ENCODE data around the gene KRTAP19-8.

The KRTAP19-8 gene

DNA sequence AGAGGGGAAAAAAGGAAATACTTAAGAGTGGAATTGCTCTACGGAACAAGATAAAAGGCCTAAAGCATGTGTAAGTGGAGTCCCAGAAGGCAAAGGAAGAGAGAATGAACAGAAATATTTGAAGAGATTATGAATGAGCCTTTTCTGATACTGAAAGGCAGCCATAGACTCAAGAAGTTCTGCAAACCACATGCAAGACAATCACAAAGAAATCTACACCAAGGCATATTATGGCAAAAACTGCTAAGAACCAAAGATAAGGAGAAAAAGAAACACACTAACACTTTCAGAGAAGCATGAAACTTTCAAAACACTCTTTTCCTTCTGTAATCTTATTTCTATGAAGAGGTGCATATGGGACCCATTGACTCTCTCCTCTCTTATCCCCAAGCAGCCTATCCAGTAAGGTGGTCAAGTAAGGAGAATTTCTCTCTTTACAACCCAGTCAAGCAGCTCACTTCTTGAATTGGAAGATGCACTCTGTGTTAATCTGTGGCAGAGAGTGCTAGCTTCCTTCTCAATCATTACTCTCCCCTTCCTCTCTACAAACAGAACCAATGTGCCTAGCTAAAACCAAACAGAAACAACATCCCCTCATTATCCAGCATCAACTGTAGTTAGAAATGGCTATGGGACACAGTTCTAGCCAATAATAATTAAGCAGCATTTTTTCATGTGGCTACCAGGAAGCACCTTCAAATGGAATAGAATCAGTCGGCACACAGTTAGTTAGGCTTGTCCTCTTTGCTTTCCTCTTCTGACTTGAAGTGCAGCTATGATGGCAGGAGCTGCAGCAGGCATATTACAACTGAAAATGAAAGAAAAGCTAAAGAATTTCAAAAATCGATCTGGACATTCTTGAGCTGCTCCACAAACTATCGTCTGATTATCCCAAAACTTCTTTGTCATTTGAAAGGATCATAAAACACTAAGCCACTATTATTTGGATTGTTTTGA lies 25.9 kb downstream of the KRTAP19-8 start:
- in situ Hi-C loops (cut with MboI; ENCODE audit: low sequenced_read_pairs): no loop called here

DNA sequence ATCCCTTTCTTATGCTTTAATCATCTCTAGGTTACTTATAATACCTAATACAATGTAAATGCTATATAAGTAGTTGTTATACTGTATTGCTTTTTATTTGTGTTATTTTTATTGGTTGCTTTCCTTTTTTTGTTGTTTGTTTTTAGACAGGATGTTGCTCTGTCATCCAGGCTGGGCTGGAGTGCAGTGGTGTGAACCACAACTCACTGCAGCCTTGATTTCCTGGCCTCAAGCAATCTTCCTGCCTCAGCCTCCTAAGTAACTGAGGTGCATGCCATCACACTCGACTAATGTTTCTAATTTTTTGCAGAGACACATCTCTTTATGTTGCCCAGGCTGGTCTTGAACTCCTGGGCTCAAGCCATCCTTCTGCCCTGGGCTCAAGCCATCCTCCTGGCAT lies 26.9 kb downstream of the KRTAP19-8 start:
- in situ Hi-C loops (cut with MboI; ENCODE audit: low sequenced_read_pairs): no loop called here

DNA sequence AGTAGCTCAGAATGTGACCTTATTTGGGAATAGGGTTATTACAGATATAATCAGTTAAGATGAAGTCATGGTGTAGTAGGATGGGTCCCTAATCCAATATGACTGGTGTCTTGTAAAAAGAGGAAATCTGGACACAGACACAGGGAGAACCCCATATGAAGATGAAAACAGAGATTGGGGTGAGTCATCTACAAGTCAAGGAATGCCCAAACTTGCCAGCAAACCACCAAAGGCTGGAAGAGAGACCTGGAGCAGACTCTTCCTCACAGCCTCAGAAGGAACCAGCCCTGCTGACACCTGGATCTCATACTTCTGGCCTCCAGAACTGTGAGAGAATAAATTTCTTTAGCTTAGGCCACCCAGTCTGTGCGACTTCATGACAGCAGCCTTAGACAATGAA lies 29.9 kb downstream of the KRTAP19-8 start:
- in situ Hi-C loops (cut with MboI; ENCODE audit: low sequenced_read_pairs): no loop called here

DNA sequence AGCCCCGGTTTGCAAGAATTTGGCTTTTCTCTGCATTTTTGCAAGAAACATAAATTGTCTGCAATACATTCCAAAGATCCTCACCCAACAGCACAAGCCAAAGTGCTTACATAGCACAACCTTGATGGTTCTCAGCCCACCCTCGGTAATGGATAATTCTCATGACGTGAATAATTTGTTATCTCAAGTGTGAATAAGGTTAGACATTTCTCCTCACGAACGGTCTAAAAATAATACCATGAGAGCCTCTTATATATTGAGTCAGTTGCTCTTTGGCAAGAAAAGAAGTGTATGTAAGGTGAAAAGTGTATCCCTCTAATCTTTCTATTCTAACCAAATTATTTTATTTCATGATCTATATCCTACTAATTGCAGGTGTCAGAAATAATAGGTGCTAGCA lies 33.3 kb downstream of the KRTAP19-8 start:
- in situ Hi-C loops (cut with MboI; ENCODE audit: low sequenced_read_pairs): no loop called here

DNA sequence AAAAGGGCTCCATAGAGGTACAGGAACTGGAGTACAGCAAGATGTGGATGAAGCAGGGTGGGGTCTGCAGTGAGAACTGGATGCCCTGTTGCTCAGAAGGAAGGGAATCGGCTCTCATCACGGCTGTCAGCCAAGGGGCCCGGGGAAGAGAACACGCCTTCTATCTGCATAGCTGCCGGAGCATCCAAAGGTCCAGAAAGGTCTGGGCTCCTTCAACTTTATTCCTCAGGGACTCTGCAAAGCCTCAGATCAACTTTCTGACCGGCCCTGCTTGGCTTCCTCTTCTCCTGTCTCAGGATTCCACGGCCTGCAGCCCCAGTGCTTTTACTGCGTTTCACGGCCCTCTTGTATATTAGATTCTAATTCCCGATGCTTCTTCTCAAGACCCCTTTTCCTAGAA lies 34.8 kb downstream of the KRTAP19-8 start:
- in situ Hi-C loops (cut with MboI; ENCODE audit: low sequenced_read_pairs): no loop called here

DNA sequence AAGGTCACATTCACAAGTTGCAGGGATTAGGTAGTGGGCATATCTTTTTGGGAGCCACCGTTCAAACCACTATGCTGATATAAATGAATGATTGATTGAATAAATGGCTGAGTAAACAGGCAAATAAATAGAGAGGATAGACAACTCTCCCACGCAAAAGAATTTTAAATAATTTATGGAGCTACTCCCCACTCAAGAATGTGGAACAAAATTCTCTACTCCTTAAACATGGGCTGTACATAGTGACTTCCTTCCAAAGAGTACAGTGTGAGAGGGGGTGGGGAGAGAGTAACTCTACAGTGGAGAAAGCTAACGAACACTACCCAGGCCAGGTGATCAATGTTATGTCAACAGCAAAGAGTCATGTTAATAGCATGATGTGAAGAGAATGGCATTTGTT lies 40.7 kb downstream of the KRTAP19-8 start:
- in situ Hi-C loops (cut with MboI; ENCODE audit: low sequenced_read_pairs): no loop called here

DNA sequence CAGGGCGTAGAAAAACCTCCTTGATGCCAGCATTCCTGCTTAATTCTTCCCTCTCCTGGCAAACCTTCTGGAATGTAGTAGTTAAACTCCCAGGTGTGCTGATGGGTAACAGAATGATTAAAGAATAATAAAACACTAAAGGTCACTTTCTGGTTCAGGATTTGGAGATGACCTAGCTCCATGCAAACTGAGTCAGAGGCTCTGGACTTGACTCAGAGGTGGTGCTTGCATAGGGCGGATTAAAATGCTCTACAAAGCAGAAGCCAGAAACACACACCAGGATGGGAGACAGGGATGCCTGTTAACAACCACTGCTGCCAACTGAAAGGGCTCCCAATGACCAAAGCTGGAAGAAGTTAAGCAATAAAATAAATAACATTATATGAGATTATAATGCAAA lies 41.5 kb downstream of the KRTAP19-8 start:
- in situ Hi-C loops (cut with MboI; ENCODE audit: low sequenced_read_pairs): no loop called here

DNA sequence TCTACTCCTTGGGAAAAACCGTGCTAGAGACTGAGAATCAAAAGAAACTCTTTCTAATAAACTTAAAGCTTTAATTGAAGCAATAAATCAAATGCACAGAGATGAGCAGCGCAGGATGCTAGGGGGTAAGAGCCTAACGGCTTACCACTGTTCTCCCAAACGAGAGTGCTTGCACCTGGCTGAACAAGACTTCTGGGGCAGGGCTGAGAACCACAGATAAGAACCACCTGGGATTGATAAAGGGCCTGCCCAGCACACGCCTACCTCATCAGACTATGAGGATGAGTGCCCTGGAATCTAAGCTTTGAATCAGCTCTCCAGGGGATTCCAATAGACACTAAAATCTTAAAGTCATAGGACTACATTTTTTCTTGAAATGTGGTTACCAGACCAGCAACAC lies 43.3 kb downstream of the KRTAP19-8 start:
- in situ Hi-C loops (cut with MboI; ENCODE audit: low sequenced_read_pairs): no loop called here

DNA sequence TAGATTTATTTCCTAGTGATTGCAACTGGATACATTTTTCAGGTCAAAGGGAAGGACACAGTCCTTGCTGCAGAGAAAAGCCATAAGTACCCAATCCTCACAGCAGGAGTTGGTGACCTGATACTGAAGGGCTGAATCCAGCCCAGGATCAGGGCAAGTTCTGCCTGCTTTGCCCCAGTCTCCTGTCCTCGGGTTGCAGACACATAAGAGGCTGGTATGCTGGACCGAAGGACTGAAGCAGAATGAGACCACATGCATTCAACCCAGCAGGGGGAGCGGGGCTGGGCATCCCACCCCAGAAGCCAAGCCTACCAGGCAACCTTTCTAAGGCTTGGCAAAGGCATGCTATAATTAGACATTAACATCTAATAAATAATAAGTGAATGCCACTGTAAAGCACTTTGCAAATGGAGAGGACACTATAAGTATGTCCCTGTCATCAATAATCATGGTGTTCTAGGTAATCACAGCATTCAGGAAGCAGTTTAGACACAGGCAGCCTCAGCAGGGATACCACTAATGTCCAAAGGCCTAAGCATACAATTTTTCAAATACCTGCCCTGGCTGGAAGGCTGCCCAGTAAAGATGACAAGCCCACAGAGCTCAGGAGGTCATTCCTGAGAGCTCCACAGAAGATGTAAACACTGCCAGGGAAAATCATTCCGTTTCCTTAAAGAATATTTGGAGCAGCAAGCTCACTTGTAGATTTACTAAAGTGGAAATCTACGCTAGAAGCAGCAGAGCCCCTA lies 47.6 kb downstream of the KRTAP19-8 start:
- in situ Hi-C loops (cut with MboI; ENCODE audit: low sequenced_read_pairs): no loop called here

DNA sequence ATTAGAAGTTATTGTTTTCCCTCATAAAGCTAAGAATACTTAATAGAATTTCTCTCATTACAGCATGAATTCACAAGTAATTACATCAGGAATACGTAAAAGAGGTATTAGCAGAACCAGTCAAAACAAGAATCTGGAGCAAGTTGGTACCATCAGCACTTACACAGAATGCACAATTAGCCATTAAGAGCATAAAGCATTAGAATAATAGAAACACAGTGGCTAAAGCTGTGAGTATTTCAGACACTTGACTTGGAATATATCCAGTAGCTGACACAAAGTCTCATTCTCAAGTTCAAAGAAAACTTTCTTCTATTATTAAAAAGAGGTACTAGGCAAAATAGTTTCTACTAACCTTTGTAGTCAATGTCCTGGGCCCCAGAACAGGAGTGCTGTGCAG lies 49.6 kb downstream of the KRTAP19-8 start:
- in situ Hi-C loops (cut with MboI; ENCODE audit: low sequenced_read_pairs): no loop called here

Data from HL-60/S4 treated with retinoic acid at 250 ng/mL for 4 days and 3 days (cell line).